ENCODE results near the gene ATP9B. TPM values are rescaled to one million over a fixed set of nuclear protein-coding genes. Genes with fewer than 3 reads are reported as not detected.

Gene ATP9B
- total and polyA plus RNA-seq, 7 donors: 6.5 to 66.5 (median 28.1) TPM

DNA sequence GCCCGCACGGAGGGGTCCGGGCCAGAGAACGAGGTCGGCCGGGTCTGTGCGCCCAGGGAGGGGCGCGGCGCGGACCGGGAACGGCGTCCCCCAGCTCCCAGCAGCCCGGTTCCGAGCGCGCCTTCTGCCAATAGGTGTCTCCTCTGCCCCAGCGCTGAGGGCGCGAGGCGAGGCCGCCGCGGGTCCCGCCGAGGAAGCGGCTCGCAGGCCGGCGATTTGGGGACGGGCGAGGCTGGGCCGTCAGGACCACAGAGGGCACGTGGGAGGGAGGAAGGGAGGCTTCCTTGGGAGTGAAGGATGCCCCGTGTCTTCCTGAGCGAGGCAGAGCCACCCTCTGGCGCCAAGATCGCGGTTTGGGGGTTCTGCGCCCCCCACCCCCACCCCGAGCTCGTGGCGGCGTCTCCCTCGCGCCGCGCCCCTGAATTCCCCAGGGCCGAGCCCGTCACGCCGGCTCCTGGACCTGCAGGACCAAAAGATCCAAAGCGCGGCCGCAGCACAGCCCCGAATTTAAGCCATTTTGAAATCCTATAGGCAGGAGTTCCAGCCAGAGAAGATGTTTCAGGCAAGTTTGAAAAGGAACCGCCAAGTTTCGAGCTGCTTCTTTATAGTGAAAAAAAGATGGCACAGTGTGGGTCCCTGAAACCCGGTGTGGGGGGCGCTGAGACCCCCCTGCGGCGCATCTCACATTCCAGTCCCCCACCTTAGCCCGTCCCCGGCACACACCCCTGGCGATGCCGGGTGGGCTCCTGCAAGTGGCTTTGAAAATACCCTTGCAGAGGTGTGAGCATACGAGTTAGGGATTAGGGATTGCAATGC is 327.4 kb downstream of the ATP9B start:
- no peaks in the 10 kb centered on the region for H3K27me3 ChIP-seq
- peak overlapping the region; percentile 38 to 82 (median 64) for H3K4me3 ChIP-seq
- intact Hi-C loops (cut with DNase I): loop anchor here (5.0 kb wide), 1 partner anchor 111 kb away; no protein-coding TSS in a partner anchor
- WGBS, 2 donors: 5 to 12% methylated on average over 68 of the region's 68 CpGs
- peak overlapping the region; percentile 92 to 98 (median 96) for H3K27ac ChIP-seq
- TF ChIP-seq POLR2AphosphoS5 (IDR thresholded peaks at IDR 0.05): no peak
- TF ChIP-seq, protein P1, sequence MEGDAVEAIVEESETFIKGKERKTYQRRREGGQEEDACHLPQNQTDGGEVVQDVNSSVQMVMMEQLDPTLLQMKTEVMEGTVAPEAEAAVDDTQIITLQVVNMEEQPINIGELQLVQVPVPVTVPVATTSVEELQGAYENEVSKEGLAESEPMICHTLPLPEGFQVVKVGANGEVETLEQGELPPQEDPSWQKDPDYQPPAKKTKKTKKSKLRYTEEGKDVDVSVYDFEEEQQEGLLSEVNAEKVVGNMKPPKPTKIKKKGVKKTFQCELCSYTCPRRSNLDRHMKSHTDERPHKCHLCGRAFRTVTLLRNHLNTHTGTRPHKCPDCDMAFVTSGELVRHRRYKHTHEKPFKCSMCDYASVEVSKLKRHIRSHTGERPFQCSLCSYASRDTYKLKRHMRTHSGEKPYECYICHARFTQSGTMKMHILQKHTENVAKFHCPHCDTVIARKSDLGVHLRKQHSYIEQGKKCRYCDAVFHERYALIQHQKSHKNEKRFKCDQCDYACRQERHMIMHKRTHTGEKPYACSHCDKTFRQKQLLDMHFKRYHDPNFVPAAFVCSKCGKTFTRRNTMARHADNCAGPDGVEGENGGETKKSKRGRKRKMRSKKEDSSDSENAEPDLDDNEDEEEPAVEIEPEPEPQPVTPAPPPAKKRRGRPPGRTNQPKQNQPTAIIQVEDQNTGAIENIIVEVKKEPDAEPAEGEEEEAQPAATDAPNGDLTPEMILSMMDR (IDR thresholded peaks at IDR 0.05): peak in 1 of 4 experiments; percentile 21
- H3K4me1 ChIP-seq: peaks cover 0 to 61% (median 48%) of the 10 kb centered on the region in 4 donors
- DNase-seq: peak; percentile 85
- no peaks in the 10 kb centered on the region for H3K36me3 ChIP-seq
- no peaks in the 10 kb centered on the region for H3K9me3 ChIP-seq

DNA sequence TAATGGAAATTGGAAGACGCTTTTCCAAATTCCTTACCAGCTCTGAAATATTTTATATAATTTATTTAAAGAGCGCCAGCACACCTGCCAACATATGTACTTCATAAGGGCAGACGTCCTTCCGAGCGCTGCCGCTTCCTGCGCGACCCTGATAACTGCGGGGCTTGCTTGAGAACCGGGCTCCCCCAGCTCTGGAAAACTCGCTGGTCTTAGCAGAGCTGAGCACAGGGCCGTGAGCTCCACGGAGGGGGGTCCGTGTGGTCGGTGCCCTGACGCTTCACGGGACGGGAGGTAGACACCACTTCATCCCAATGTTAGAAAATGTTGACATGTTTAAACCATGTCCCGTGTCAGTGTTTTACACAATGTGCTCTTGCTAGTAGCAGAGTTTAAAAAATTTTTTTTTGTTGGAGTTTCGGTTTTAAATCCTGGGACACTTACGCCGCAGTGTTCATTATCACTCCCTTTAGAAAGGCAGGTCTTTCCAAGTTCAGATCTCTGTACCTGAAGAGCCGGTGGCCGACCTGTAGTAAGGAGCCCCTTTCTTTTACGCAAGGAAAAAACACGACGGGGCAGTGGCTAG is 328.1 kb downstream of the ATP9B start:
- Histone ChIP-seq H3K36me3 (no peaks in the 10 kb centered on the region), H3K4me1 (peaks cover 0 to 68% (median 55%) of the 10 kb centered on the region in 4 donors), H3K27me3 (no peaks in the 10 kb centered on the region), H3K27ac (peak overlapping the region; percentile 92 to 98 (median 96)), H3K9me3 (no peaks in the 10 kb centered on the region), H3K4me3 (peak overlapping the region in 2 of 4 donors; percentile 67 to 82)
- no peak for TF ChIP-seq POLR2AphosphoS5 (IDR thresholded peaks at IDR 0.05)
- no peak for TF ChIP-seq POLR2A (IDR thresholded peaks at IDR 0.05)
- DNase-seq: peak; percentile 64
- WGBS, 2 donors: 28 to 72% methylated on average over 27 of the region's 27 CpGs
- intact Hi-C loops (cut with DNase I): loop anchor here (5.0 kb wide), 1 partner anchor 110 kb away; no protein-coding TSS in a partner anchor

DNA sequence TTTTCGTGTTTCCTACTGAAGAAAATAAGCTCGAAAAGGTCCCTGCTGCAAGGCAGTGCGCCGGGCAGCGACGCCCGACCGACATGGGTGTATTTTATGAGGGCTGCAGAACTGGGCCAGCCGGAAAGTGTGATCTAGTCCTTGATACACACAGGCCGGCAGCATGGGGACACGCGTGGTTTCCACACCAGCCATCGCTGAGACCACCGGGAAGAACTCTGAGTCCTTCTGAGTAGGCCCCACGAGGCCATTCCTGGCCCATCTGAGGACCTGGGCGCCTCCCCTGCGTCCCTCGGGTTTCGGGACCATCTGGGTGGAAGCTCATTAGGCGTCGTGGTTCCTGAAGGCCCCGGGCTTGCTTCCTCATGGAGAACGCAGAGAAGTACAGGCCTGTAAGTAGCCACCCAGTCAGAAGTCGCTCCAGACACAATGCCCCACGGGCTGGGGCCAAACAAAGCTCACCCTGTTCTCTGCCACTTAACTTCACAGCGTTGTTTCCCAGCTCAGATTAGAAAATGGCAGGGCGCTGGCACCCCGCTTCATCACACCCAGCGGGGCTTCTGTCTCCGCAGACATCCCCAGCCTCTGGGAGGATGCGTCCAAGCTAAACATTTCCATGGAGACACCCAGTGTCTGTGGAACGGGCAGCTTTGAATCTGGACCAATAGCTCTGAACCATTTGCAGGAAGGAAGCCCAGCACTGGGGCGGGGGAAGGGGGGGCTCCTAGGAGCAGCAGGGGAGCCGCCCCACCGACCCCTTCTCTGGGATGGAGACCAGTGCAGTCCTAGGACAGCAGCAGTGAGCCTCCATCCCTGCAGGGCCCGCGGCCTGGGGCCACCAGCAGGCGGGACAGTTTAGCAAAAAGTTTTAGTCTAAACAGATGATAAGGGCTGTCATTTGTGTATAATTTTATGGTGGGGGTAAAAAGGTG is 328.9 kb downstream of the ATP9B start:
- 24 to 68% methylated on average over 38 of the region's 38 CpGs for WGBS, 2 donors
- H3K27ac ChIP-seq: peak overlapping the region in 3 of 4 donors; percentile 87 to 96 (median 91)
- H3K27me3 ChIP-seq: no peaks in the 10 kb centered on the region
- TF ChIP-seq POLR2A (IDR thresholded peaks at IDR 0.05) (no peak), POLR2AphosphoS5 (IDR thresholded peaks at IDR 0.05) (no peak), EP300 (IDR thresholded peaks at IDR 0.05) (no peak)
- TF ChIP-seq, protein P1 (IDR thresholded peaks at IDR 0.05): no peak
- peaks cover 0 to 72% (median 59%) of the 10 kb centered on the region in 4 donors for H3K4me1 ChIP-seq
- DNase-seq: peak; percentile 65
- H3K9me3 ChIP-seq: no peaks in the 10 kb centered on the region
- H3K4me3 ChIP-seq: no peak overlapping the region
- intact Hi-C loops (cut with DNase I): loop anchor here (5.0 kb wide), 1 partner anchor 109 kb away; no protein-coding TSS in a partner anchor
- H3K36me3 ChIP-seq: no peaks in the 10 kb centered on the region

DNA sequence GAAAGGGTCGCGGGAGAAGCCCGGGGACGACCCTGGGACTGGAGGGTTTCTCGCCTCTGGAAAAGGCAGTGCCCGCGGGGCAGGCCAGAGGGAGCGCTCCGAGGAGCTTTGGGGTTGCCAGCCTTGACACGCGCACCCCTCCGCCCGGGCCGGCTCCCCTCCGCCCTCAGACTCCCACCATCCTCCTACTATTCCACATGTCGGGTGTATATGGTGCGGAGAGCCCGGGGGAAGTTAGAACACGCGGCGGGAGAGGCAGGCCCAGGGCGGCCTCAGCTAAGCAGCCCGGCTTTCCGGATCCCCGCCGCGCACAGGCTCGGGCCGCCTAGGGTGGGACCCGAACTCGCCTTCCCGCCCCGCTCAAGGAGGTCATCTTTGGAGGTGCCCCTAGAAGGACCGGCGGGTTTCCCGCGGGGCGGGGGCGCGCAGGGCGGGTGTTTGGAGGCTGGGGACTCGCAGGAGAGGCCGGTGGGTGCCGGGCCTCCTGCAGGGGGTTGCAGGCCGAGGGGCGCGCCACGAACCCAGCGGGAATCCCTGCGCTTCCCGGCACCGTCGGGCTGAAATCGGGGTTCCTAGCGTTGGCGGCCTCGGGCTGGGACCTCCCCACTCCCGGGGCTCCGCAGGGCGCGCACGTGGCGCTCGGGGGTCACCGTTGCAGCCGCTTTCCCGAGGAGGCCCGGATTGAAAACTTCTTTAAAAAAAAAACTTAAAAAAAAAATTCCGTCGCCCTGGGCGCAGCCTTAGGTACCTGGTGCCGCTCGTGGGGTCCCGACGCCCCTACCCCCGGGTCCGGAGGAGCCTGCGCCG is 330.3 kb downstream of the ATP9B start:
- Histone ChIP-seq H3K4me1 (peaks cover 0 to 72% (median 63%) of the 10 kb centered on the region in 4 donors), H3K9me3 (no peaks in the 10 kb centered on the region), H3K36me3 (no peaks in the 10 kb centered on the region), H3K4me3 (peak overlapping the region; percentile 53 to 98 (median 93)), H3K27me3 (no peaks in the 10 kb centered on the region), H3K27ac (peak overlapping the region; percentile 86 to 91 (median 86))
- 9 to 15% methylated on average over 79 of the region's 79 CpGs for WGBS, 2 donors
- DNase-seq: peak; percentile 69
- TF ChIP-seq POLR2AphosphoS5 (IDR thresholded peaks at IDR 0.05) (no peak), EP300 (IDR thresholded peaks at IDR 0.05) (no peak), POLR2A (IDR thresholded peaks at IDR 0.05) (no peak)
- TF ChIP-seq, protein P1 (IDR thresholded peaks at IDR 0.05): no peak
- intact Hi-C loops (cut with DNase I): loop anchor here (1.0 to 5.0 kb wide), 3 partner anchors 58 to 280 kb away; partner anchors contain the start of gene CTDP1

All from sigmoid colon (tissue), 7 donors.